Peyer's patch (tissue), 4 donors: ENCODE results near the gene IGFBP5. TPM values are rescaled to one million over a fixed set of nuclear protein-coding genes. Genes with fewer than 3 reads are reported as not detected.
A peak's percentile ranks its signal among the peaks of the same experiment; 100 is the strongest.

Experiments
- DNase-seq, 3 donors: peaks; one replicate each; pipeline ENCODE4 v3.0.0-alpha.2; 2017 to 2019
- H3K27ac ChIP-seq, 4 donors: fragments of 200-600 bp; sonication (generic); one replicate each; pipeline ENCODE4 v1.5.1; 2016 to 2019
- H3K27me3 ChIP-seq, 2 donors: fragments of 200-600 bp; sonication (generic); one replicate each; pipeline ENCODE4 v1.5.1; 2019
- H3K36me3 ChIP-seq, 3 donors: fragments of 200-600 bp; sonication (generic); one replicate each; pipeline ENCODE4 v1.5.1; 2016 to 2019
- H3K4me1 ChIP-seq, 4 donors: fragments of 200-600 bp; sonication (generic); one replicate each; pipeline ENCODE4 v1.5.1; 2016 to 2019
- H3K4me3 ChIP-seq, 4 donors: fragments of 200-600 bp; sonication (generic); 1 replicate in 3 of 4; 2 replicates in 1 of 4; pipeline ENCODE4 v1.5.1; 2016 to 2019; ENCODE audit warnings: mild to moderate bottlenecking in 1 of 4
- H3K9me3 ChIP-seq, 4 donors: fragments of 200-600 bp; sonication (generic); one replicate each; pipeline ENCODE4 v1.5.1; 2016 to 2019; ENCODE audit warnings: mild to moderate bottlenecking in 1 of 4
- POLR2A ChIP-seq, 2 donors: fragments of 450-650 bp; IDR thresholded peaks; one replicate each; pipeline ENCODE4 v1.5.1; 2017; ENCODE audit warnings: antibody characterized with exemption in 2 of 2, mild to moderate bottlenecking in 2 of 2, moderate library complexity in 2 of 2
- total RNA-seq, 4 donors: library from RNA; depleted of rRNA; stranded (reverse); fragments of >200 nt; gene quantifications; one replicate each; pipeline ENCODE4 v1.1.0, GENCODE V29; 2016
- TF ChIP-seq, protein P1 (sequence below), 6 experiments: fragments of 450-650 bp in 4 of 6; fragments of 200-600 bp in 2 of 6; sonication (generic) in 1 of 6; IDR thresholded peaks; one replicate each; pipeline ENCODE4 v1.5.1; 2017 to 2019; ENCODE audit warnings: antibody characterized with exemption in 6 of 6, mild to moderate bottlenecking in 3 of 6, moderate library complexity in 1 of 6

IGFBP5 gene
- total RNA-seq, 4 donors from 2014 or later, result 41.5 to 183 (median 75.0) TPM

DNA sequence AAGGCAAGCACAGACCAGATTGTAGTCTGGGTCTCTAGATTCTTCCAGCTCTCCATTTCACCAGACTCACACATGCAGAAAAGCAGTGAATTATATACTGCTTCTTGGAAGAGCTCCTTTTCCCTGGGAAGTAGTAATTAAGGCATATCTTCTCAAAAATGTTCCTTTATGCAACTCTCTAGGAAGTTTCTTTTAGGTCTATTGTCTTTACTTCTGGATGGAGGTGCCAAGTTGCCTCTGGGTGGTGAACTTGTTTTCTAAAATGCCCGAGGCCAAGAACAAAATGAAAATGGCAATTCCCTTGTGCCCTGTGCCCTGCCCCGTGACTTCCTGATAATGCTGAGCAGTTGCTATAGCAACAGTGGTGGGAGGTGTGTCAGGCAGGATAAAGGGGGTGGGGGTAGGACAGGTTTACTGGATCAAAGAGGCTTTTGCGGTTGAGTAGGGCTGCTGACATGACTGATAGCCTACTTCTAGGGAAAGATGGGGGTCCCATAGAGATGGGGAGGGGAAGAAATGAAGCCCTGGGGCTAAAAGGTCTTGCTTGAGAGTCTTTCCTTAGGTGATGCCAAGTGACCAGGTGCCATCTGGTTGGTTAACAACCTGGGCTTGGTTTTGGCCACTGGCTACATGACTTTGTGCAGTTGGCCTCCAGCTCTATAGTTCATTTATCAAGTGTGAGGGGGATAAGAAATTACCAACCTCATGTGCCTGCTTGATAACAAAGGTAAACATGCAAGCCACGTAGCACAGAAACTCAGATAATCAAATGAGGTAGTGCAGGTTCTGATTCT is 50.3 kb downstream of the IGFBP5 start:
- no peaks in the 10 kb centered on the region for H3K36me3 ChIP-seq
- H3K9me3 ChIP-seq, result peaks cover 0 to 4% (median 0%) of the 10 kb centered on the region in 4 donors
- H3K4me3 ChIP-seq, result no peak overlapping the region
- TF ChIP-seq, protein P1, sequence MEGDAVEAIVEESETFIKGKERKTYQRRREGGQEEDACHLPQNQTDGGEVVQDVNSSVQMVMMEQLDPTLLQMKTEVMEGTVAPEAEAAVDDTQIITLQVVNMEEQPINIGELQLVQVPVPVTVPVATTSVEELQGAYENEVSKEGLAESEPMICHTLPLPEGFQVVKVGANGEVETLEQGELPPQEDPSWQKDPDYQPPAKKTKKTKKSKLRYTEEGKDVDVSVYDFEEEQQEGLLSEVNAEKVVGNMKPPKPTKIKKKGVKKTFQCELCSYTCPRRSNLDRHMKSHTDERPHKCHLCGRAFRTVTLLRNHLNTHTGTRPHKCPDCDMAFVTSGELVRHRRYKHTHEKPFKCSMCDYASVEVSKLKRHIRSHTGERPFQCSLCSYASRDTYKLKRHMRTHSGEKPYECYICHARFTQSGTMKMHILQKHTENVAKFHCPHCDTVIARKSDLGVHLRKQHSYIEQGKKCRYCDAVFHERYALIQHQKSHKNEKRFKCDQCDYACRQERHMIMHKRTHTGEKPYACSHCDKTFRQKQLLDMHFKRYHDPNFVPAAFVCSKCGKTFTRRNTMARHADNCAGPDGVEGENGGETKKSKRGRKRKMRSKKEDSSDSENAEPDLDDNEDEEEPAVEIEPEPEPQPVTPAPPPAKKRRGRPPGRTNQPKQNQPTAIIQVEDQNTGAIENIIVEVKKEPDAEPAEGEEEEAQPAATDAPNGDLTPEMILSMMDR (IDR thresholded peaks at IDR 0.05), result no peak
- TF ChIP-seq POLR2A (IDR thresholded peaks at IDR 0.05), result no peak
- H3K4me1 ChIP-seq, result no peaks in the 10 kb centered on the region
- no peak overlapping the region for H3K27ac ChIP-seq
- H3K27me3 ChIP-seq, result no peaks in the 10 kb centered on the region
- DNase-seq, result no peak

DNA sequence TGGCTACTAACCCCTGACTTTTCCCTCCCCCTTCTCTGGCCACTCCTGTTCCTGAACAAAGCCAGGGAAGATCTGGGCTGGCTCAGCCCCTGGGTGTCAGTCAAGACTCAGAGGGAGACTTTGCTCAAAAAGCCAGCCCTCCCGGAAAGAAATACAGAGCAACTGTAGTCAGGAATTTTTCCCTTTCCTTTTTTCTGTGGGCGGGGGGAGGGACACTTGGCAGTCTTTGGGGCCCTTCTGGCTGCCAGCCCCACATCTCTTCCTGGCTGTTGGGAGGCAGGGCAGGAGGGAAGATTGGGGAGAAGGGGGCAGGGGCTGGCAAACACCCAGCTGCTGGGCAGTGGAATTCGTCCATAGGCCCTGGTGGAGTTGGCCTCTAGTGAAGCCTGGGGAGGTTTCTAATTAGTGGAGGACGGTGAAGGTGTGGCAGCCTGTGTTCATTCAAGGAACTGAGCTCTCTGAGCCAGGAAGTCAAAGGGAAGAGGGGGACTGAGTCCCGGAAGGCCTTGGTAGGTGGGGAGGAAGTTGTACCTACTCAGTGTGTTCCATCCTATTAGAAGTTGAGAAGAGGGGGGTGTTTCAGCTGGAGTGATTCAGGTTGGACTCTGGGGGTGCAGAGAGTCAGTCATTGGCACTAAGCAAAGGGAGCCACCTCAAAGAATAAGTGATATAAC is 51.2 kb downstream of the IGFBP5 start:
- Histone ChIP-seq H3K27me3 (no peaks in the 10 kb centered on the region), H3K36me3 (no peaks in the 10 kb centered on the region), H3K27ac (peak overlapping the region in 1 of 4 donors; percentile 10), H3K4me3 (no peak overlapping the region), H3K9me3 (peaks cover 0 to 5% (median 0%) of the 10 kb centered on the region in 4 donors), H3K4me1 (no peaks in the 10 kb centered on the region)
- TF ChIP-seq, protein P1 (IDR thresholded peaks at IDR 0.05), result no peak
- no peak for TF ChIP-seq POLR2A (IDR thresholded peaks at IDR 0.05)
- DNase-seq, result no peak

DNA sequence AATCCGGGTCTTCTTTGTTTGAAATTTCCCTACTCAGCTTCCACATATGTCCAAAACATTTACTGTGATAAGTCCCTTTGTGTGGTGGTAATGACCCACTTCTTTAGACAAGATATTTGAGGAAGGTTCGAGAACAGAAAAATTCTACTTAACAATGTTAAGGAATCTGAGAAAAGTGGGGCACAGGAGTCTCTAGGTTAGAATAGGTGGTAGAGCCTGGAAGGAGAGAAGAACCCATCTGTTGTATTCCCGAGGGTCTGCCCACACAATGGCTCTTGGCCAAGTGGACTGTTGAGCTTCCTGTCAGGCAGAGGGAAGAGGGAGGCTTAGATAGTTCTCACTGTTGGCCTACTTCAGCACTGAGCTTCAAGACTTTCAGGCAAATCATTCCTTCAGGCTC is 57.9 kb downstream of the IGFBP5 start:
- Histone ChIP-seq H3K4me1 (peaks cover 0 to 42% (median 4%) of the 10 kb centered on the region in 4 donors), H3K4me3 (no peak overlapping the region), H3K27ac (peak overlapping the region in 3 of 4 donors; percentile 27 to 88 (median 74)), H3K27me3 (no peaks in the 10 kb centered on the region), H3K9me3 (peaks cover 0 to 5% (median 0%) of the 10 kb centered on the region in 4 donors), H3K36me3 (no peaks in the 10 kb centered on the region)
- no peak for DNase-seq
- TF ChIP-seq, protein P1 (IDR thresholded peaks at IDR 0.05), result no peak

DNA sequence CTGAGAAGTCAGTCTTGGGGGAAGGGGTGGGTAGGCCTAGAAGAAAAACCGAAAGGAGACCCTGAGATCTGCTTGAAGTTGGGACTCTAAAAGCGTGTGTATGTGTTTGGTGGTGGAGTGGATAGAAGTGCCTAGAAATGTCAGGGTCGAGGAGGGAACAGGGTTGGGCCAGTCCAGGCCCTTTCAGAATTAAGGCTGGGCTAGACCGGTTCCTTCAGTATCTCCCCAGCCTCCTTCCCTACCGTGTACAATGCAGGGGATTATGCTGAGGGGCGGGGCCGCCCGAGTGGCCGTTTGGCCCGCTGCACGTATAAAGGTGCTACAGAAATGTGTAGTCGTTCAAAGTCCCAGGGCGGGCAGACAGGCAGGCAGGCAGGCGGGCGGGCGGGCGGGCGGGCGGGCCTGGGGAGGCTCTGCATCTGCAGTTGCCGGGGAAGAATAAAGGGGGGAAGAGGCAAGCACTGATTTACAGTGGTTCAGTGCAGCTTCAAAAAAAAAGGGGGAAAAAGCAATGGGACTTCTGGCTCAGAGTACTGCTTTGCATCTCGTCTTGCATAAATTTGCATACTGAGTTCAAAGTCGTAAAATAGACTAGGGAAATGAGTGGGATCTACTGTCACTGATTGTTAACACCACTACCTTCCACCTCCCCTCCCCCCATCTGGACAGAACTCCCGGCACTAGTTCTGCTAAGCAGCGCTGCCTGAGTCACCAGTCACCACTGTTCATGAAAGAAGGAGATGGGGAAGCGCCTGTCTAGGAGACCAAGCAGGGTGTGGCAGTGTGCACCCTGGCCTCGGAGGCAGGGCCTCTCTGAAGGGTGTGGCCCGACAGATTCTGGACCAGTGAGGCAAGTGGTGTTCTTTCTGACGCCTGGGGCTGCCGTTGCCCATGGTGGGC is 58.5 kb downstream of the IGFBP5 start:
- peak in 2 of 3 donors; percentile 83 for DNase-seq
- H3K9me3 ChIP-seq, result peaks cover 0 to 5% (median 0%) of the 10 kb centered on the region in 4 donors
- peak overlapping the region in 3 of 4 donors; percentile 15 to 88 (median 74) for H3K27ac ChIP-seq
- H3K27me3 ChIP-seq, result no peaks in the 10 kb centered on the region
- TF ChIP-seq, protein P1 (IDR thresholded peaks at IDR 0.05), result no peak
- peak in 1 of 2 donors; percentile 42 for TF ChIP-seq POLR2A (IDR thresholded peaks at IDR 0.05)
- H3K4me3 ChIP-seq, result peak overlapping the region in 2 of 4 donors; percentile 1 to 25
- peaks cover 0 to 42% (median 4%) of the 10 kb centered on the region in 4 donors for H3K4me1 ChIP-seq
- no peaks in the 10 kb centered on the region for H3K36me3 ChIP-seq
